NCI-H226 (cell line): Measurements from ENCODE around the gene STOML1.
A peak's percentile ranks its signal among the peaks of the same experiment; 100 is the strongest.

Experiments
- DNase-seq: peaks from one replicate; pipeline ENCODE4 v3.0.0-alpha.2; 2015

The STOML1 gene

GRCh38 chr15:74013374-74013894 is 21.3 kb upstream of the STOML1 start:
- no peak for DNase-seq

- DNase-seq = peak; percentile 90
Measured at GRCh38 chr15:74011610-74012009, 19.5 kb upstream of the STOML1 start.

GRCh38 chr15:74010929-74011540 is 18.9 kb upstream of the STOML1 start:
- DNase-seq = peak; percentile 34

GRCh38 chr15:74008901-74009300 is 16.8 kb upstream of the STOML1 start:
- no peak for DNase-seq

- DNase-seq = no peak
Measured at GRCh38 chr15:74007820-74008371, 15.8 kb upstream of the STOML1 start.

- DNase-seq = no peak
Measured at GRCh38 chr15:74006774-74007639, 14.9 kb upstream of the STOML1 start.

GRCh38 chr15:73997986-73998385 is 5.9 kb upstream of the STOML1 start:
- no peak for DNase-seq

- no peak for DNase-seq
Measured at GRCh38 chr15:73996939-73997338, 4.8 kb upstream of the STOML1 start.

- no peak for DNase-seq
Measured at GRCh38 chr15:73996267-73996666, 4.2 kb upstream of the STOML1 start.

- peak; percentile 68 for DNase-seq
Measured at GRCh38 chr15:73994912-73995622, 3.0 kb upstream of the STOML1 start.

GRCh38 chr15:73994413-73994883 is 2.4 kb upstream of the STOML1 start, which contains the start of gene PML:
TSS of gene PML (plus strand) at chr15:73994716. CDS start at chr15:73994813, 97 bp downstream.
- peak; percentile 99 for DNase-seq

GRCh38 chr15:73993211-73993994 is 1.3 kb upstream of the STOML1 start:
- DNase-seq = no peak

GRCh38 chr15:73992594-73992898 is 451 bp upstream of the STOML1 start:
- DNase-seq = no peak

- peak; percentile 57 for DNase-seq
Measured at GRCh38 chr15:73991260-73991659, 835 bp downstream of the STOML1 start.

- DNase-seq = no peak
Measured at GRCh38 chr15:73990250-73991005, 1.7 kb downstream of the STOML1 start.

- peak; percentile 81 for DNase-seq
Measured at GRCh38 chr15:73989001-73989798, 2.9 kb downstream of the STOML1 start.

GRCh38 chr15:73988445-73988969 is 3.6 kb downstream of the STOML1 start:
- DNase-seq = no peak

GRCh38 chr15:73987681-73988444 is 4.2 kb downstream of the STOML1 start:
- DNase-seq = peak; percentile 51

GRCh38 chr15:73987250-73987649 is 4.8 kb downstream of the STOML1 start:
- no peak for DNase-seq

GRCh38 chr15:73986776-73987056 is 5.4 kb downstream of the STOML1 start:
- DNase-seq = no peak
